SK-N-SH treated with all-trans-retinoic acid at 6 μM for 48 hours (cell line): Measurements from ENCODE around the gene TSPAN18.

Experiments
- ARNTL ChIP-seq: fragments of 450-650 bp; formaldehyde crosslinking; IDR thresholded peaks from 2 replicates; pipeline ENCODE4 v1.5.0; 2020; ENCODE audit warnings: low read depth, mild to moderate bottlenecking, moderate library complexity, borderline replicate concordance
- BACH2 ChIP-seq: fragments of 250-450 bp; sonication (Bioruptor Pico); IDR thresholded peaks from 2 replicates; pipeline ENCODE4 v1.9.0; 2021; ENCODE audit warnings: mild to moderate bottlenecking, borderline replicate concordance
- CREB5 ChIP-seq: fragments of 250-450 bp; sonication (Bioruptor Pico); IDR thresholded peaks from 2 replicates; pipeline ENCODE4 v1.5.1; 2020; ENCODE audit warnings: low read depth, mild to moderate bottlenecking, moderate library complexity
- CSDC2 ChIP-seq: fragments of 250-450 bp; sonication (Bioruptor Pico); IDR thresholded peaks from 2 replicates; pipeline ENCODE4 v1.5.0; 2020; ENCODE audit warnings: mild to moderate bottlenecking, moderate library complexity
- GLIS3 ChIP-seq: fragments of 250-450 bp; sonication (Bioruptor Pico); IDR thresholded peaks from 2 replicates; pipeline ENCODE4 v1.5.0; 2020; ENCODE audit warnings: mild to moderate bottlenecking, moderate library complexity
- ISL1 ChIP-seq: fragments of 250-450 bp; sonication (Bioruptor Pico); IDR thresholded peaks from 2 replicates; pipeline ENCODE4 v2.1.2; 2022; ENCODE audit warnings: mild to moderate bottlenecking, moderate library complexity
- OSR1 ChIP-seq: fragments of 250-450 bp; sonication (Bioruptor Pico); IDR thresholded peaks from 2 replicates; pipeline ENCODE4 v1.8.0; 2022; ENCODE audit warnings: moderate library complexity, mild to moderate bottlenecking, inconsistent platforms
- RARB ChIP-seq: fragments of 250-450 bp; sonication (Bioruptor Pico); IDR thresholded peaks from 2 replicates; pipeline ENCODE4 v1.8.0; 2021; ENCODE audit warnings: mild to moderate bottlenecking, moderate library complexity
- TOX ChIP-seq: fragments of 250-450 bp; sonication (Bioruptor Pico); IDR thresholded peaks from 2 replicates; pipeline ENCODE4 v1.8.0; 2021; ENCODE audit warnings: mild to moderate bottlenecking, moderate library complexity, borderline replicate concordance
- ZFP3 ChIP-seq: fragments of 250-450 bp; sonication (Bioruptor Pico); IDR thresholded peaks from 2 replicates; pipeline ENCODE4 v1.5.0; 2020; ENCODE audit warnings: mild to moderate bottlenecking, moderate library complexity
- ZFP30 ChIP-seq: fragments of 450-650 bp; formaldehyde crosslinking; IDR thresholded peaks from 2 replicates; pipeline ENCODE4 v1.5.0; 2022; ENCODE audit warnings: mild to moderate bottlenecking, moderate library complexity
- ZNF565 ChIP-seq: fragments of 450-650 bp; formaldehyde crosslinking; conservative IDR thresholded peaks from 2 replicates; pipeline ENCODE4 v1.5.0; 2020; ENCODE audit warnings: low read depth, mild to moderate bottlenecking, moderate library complexity
- TF ChIP-seq, protein P1 (sequence below): fragments of 250-450 bp; sonication (Bioruptor Pico); IDR thresholded peaks from 2 replicates; pipeline ENCODE4 v1.8.0; 2020; ENCODE audit warnings: mild to moderate bottlenecking, moderate library complexity, borderline replicate concordance
- TF ChIP-seq, protein P2 (sequence below): fragments of 250-450 bp; sonication (Bioruptor Pico); IDR thresholded peaks from 2 replicates; pipeline ENCODE4 v1.5.0; 2020; ENCODE audit warnings: mild to moderate bottlenecking, moderate library complexity

DNA sequence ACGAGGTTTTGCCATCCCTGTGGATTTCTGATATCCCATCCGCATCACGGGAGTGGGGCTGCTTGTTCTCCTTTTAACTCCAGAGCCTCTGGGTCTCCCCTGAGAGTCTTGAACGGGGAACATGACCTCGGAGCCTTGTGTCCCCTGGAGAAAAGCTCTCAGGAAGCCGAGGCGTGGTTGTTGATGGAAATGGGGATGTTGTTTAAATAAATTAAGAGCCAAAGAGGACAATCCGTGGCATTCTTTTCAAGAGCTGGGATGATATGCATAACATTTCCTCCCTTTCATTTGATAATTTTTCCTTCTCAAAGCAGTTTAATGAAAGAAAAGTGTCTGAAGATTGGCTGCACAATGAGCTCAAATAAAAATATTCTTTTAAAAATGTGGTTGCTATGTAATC lies 14.2 kb downstream of the TSPAN18 start:
- no peak for TF ChIP-seq OSR1 (CRISPR knock-in tag)
- TF ChIP-seq, protein P1, sequence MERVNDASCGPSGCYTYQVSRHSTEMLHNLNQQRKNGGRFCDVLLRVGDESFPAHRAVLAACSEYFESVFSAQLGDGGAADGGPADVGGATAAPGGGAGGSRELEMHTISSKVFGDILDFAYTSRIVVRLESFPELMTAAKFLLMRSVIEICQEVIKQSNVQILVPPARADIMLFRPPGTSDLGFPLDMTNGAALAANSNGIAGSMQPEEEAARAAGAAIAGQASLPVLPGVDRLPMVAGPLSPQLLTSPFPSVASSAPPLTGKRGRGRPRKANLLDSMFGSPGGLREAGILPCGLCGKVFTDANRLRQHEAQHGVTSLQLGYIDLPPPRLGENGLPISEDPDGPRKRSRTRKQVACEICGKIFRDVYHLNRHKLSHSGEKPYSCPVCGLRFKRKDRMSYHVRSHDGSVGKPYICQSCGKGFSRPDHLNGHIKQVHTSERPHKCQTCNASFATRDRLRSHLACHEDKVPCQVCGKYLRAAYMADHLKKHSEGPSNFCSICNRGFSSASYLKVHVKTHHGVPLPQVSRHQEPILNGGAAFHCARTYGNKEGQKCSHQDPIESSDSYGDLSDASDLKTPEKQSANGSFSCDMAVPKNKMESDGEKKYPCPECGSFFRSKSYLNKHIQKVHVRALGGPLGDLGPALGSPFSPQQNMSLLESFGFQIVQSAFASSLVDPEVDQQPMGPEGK (CRISPR knock-in tag): no peak
- no peak for TF ChIP-seq BACH2
- TF ChIP-seq ARNTL (CRISPR knock-in tag): no peak
- no peak for TF ChIP-seq RARB
- TF ChIP-seq ZFP3 (CRISPR knock-in tag): no peak
- TF ChIP-seq CREB5 (CRISPR knock-in tag): no peak
- TF ChIP-seq, protein P2, sequence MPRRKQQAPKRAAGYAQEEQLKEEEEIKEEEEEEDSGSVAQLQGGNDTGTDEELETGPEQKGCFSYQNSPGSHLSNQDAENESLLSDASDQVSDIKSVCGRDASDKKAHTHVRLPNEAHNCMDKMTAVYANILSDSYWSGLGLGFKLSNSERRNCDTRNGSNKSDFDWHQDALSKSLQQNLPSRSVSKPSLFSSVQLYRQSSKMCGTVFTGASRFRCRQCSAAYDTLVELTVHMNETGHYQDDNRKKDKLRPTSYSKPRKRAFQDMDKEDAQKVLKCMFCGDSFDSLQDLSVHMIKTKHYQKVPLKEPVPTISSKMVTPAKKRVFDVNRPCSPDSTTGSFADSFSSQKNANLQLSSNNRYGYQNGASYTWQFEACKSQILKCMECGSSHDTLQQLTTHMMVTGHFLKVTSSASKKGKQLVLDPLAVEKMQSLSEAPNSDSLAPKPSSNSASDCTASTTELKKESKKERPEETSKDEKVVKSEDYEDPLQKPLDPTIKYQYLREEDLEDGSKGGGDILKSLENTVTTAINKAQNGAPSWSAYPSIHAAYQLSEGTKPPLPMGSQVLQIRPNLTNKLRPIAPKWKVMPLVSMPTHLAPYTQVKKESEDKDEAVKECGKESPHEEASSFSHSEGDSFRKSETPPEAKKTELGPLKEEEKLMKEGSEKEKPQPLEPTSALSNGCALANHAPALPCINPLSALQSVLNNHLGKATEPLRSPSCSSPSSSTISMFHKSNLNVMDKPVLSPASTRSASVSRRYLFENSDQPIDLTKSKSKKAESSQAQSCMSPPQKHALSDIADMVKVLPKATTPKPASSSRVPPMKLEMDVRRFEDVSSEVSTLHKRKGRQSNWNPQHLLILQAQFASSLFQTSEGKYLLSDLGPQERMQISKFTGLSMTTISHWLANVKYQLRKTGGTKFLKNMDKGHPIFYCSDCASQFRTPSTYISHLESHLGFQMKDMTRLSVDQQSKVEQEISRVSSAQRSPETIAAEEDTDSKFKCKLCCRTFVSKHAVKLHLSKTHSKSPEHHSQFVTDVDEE: no peak
- no peak for TF ChIP-seq GLIS3
- no peak for TF ChIP-seq TOX (CRISPR knock-in tag)
- TF ChIP-seq ISL1: no peak
- no peak for TF ChIP-seq CSDC2 (CRISPR knock-in tag)
- TF ChIP-seq ZNF565 (CRISPR knock-in tag): no peak
- TF ChIP-seq ZFP30 (CRISPR knock-in tag): no peak
